Neural cell (in vitro differentiated cells): ENCODE measurements around the gene RNF145.

ENCODE experiments used
- CTCF ChIP-seq: fragments of 450-650 bp; IDR thresholded peaks from 2 replicates; pipeline ENCODE4 v1.5.1; 2014; ENCODE audit warnings: antibody characterized with exemption, mild to moderate bottlenecking, moderate library complexity; ENCODE audit not compliant: poor library complexity, severe bottlenecking
- EP300 ChIP-seq: fragments of 450-650 bp; conservative IDR thresholded peaks from 2 replicates; pipeline ENCODE4 v1.6.1; 2014; ENCODE audit warnings: antibody characterized with exemption, mild to moderate bottlenecking, moderate library complexity; ENCODE audit not compliant: poor library complexity, severe bottlenecking
- EZH2 ChIP-seq: fragments of 200-600, 300-800 bp; shearing (Covaris generic), sonication (generic); IDR thresholded peaks from 2 replicates; pipeline ENCODE4 v1.6.1; 2014; ENCODE audit warnings: antibody characterized with exemption, low read length, borderline replicate concordance, mild to moderate bottlenecking; ENCODE audit not compliant: insufficient read depth, poor library complexity, severe bottlenecking
- MXI1 ChIP-seq: fragments of 450-650 bp; conservative IDR thresholded peaks from 2 replicates; pipeline ENCODE4 v1.6.1; 2014; ENCODE audit warnings: antibody characterized with exemption, mild to moderate bottlenecking; ENCODE audit not compliant: poor library complexity, severe bottlenecking
- POLR2AphosphoS5 ChIP-seq: IDR thresholded peaks from 2 replicates; pipeline ENCODE4 v1.6.1; 2012
- RAD21 ChIP-seq: fragments of 450-650 bp; conservative IDR thresholded peaks from 2 replicates; pipeline ENCODE4 v1.6.1; 2014; ENCODE audit warnings: antibody characterized with exemption, mild to moderate bottlenecking, moderate library complexity
- SMC3 ChIP-seq: fragments of 450-650 bp; conservative IDR thresholded peaks from 2 replicates; pipeline ENCODE4 v1.6.1; 2014; ENCODE audit warnings: antibody characterized with exemption, mild to moderate bottlenecking, moderate library complexity; ENCODE audit not compliant: poor library complexity
- TAF1 ChIP-seq: IDR thresholded peaks from 2 replicates; pipeline ENCODE4 v1.6.1; 2012; ENCODE audit warnings: low read depth

- TF ChIP-seq CTCF (no peak), SMC3 (no peak), EZH2 (no peak), POLR2AphosphoS5 (no peak), EP300 (no peak), TAF1 (no peak), RAD21 (no peak), MXI1 (no peak)
Measured at GRCh38 chr5:159241946-159242552, 32.7 kb upstream of the RNF145 start.
